BJ (cell line): Measurements from ENCODE around the gene ADCY2. TPM values are rescaled to one million over a fixed set of nuclear protein-coding genes. Genes with fewer than 3 reads are reported as not detected.

Experiments used
- CTCF ChIA-PET: fragments of 350-600 bp; formaldehyde crosslinking; extraction: SDS; loops from one replicate; lab custom pipeline; 2021; ENCODE audit warnings: antibody characterized with exemption, inconsistent platforms; lab: Yijun Ruan, JAX
- POLR2A ChIA-PET: fragments of 300-600 bp; sonication (Branson Sonifier 250); formaldehyde crosslinking; extraction: SDS; loops from one replicate; lab custom pipeline; 2021; ENCODE audit warnings: antibody characterized with exemption; lab: Charles Lee
- DNase-seq: peaks from one replicate; pipeline ENCODE4 v3.0.0-alpha.2; 2011; ENCODE audit warnings: low read depth
- H3K27me3 ChIP-seq: 2 replicates; pipeline ENCODE4 v1.6.0; 2011; ENCODE audit warnings: low read length; ENCODE audit not compliant: control insufficient read depth, insufficient read depth
- H3K36me3 ChIP-seq: 2 replicates; pipeline ENCODE4 v1.5.1; 2011; ENCODE audit warnings: low read length; ENCODE audit not compliant: control insufficient read depth, insufficient read depth
- H3K4me3 ChIP-seq: 2 replicates; pipeline ENCODE4 v1.5.1; 2011; ENCODE audit warnings: low read depth, mild to moderate bottlenecking, control low read depth, low read length
- CTCF ChIP-seq: IDR thresholded peaks from 2 replicates; pipeline ENCODE4 v1.5.1; 2011; ENCODE audit warnings: low read depth, mild to moderate bottlenecking, control low read depth, inconsistent platforms, low read length, moderate library complexity; ENCODE audit not compliant: insufficient read depth
- polyA plus RNA-seq: library from polyadenylated mRNA; depleted of rRNA; stranded (reverse); fragments of >200 nt; gene quantifications from 2 replicates; pipeline ENCODE4 v1.2.3, GENCODE V29; 2011

The ADCY2 gene
- polyA plus RNA-seq, 1 experiment, result not detected

DNA sequence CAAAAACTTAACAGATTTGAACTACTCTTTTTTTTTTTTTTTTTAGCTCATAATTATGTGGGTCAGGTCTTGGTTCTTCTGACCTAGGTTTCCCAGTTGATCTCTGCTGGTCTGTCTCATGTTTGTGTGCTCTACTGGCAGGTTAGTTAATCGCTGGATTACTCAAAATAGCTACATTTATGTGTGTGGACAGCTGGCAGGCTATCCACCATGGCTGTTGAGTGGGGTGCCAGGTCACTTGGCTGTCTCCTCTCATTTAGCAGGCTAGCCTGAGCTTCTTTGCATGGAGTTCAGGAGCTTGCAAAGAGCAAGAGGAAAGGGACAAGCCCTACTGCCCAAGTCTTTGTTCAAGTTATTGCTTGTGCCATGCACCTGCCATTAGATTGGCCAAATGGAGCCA is 9.3 kb downstream of the ADCY2 start:
- ChIA-PET CTCF (interaction anchor here (0.6 to 0.7 kb wide), 2 partner anchors 20 to 116 kb away, joined by 3 read pairs; no protein-coding TSS in a partner anchor), POLR2A (no interaction called here)
- H3K36me3 ChIP-seq, result no peaks in the 10 kb centered on the region
- TF ChIP-seq CTCF, result no peak
- no peak overlapping the region for H3K4me3 ChIP-seq
- DNase-seq, result no peak
- H3K27me3 ChIP-seq, result no peaks in the 10 kb centered on the region

GRCh38 chr5:7410936-7411511 is 15.1 kb downstream of the ADCY2 start:
- no peak for TF ChIP-seq CTCF
- no peak for DNase-seq
- POLR2A ChIA-PET, result no interaction called here
- Histone ChIP-seq H3K27me3 (no peaks in the 10 kb centered on the region), H3K36me3 (no peaks in the 10 kb centered on the region), H3K4me3 (no peak overlapping the region)
- CTCF ChIA-PET, result no interaction called here

- H3K36me3 ChIP-seq, result no peaks in the 10 kb centered on the region
- H3K4me3 ChIP-seq, result no peak overlapping the region
- no peak for DNase-seq
- no peaks in the 10 kb centered on the region for H3K27me3 ChIP-seq
- TF ChIP-seq CTCF, result no peak
- CTCF ChIA-PET, result no interaction called here
- POLR2A ChIA-PET, result no interaction called here
These were observed 16.5 kb downstream of the ADCY2 start for GRCh38 chr5:7412409-7412808.

- no peak for TF ChIP-seq CTCF
- POLR2A ChIA-PET, result no interaction called here
- CTCF ChIA-PET, result no interaction called here
These were observed 19.2 kb downstream of the ADCY2 start for GRCh38 chr5:7415123-7415522.

DNA sequence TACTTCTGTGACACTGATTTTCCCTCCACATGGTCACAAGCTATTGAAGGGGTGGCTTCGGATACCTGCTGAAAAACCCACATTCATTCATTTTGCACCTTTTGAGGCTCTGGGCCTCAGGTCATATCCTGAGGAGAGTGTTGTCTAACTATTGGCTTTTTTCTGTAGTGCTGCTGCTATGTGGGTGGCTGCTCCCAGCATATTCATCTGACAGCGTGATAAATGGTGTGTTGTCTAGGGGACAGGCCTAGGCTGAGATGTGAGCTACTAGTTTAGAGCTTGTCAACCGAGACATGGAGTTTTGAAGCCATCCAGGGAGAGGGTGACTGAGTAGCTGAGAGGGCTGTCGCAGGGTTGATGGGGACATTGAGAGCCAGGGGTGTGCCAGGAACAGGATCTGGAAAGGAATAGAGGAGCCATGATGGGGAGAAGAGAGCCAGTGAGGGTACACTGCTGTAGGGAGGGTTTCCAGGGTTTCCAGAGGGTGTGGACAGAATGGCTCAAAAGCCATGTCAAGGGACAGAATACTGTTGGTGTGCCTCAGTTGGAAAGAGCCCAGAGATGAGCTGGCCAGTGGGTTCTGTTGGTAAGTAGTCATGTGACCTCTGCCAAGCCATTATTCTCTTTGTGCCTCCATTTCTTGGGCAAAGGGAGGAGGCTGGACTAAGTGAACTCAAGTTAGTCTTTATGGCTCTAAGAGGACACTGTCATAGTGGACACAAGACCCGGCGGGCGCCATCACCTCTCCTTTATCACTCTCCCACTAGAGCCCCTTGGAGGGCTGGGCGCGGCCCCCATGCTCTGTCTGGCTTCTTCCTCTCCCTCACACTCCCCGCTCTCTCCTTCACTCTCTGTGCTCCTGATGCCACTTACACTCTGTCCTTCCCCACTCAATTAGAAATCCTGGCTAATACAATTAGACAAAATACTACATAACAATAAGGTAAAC is 19.9 kb downstream of the ADCY2 start:
- TF ChIP-seq CTCF, result no peak
- Histone ChIP-seq H3K4me3 (no peak overlapping the region), H3K27me3 (no peaks in the 10 kb centered on the region), H3K36me3 (no peaks in the 10 kb centered on the region)
- ChIA-PET CTCF (no interaction called here), POLR2A (no interaction called here)
- DNase-seq, result no peak

More at GRCh38 chr5:7415123-7415522, 19.2 kb downstream of the ADCY2 start:
- no peaks in the 10 kb centered on the region for H3K36me3 ChIP-seq
- no peak overlapping the region for H3K4me3 ChIP-seq
- no peak for DNase-seq
- no peaks in the 10 kb centered on the region for H3K27me3 ChIP-seq
